Stimulated activated CD4-positive, alpha-beta T cell treated with anti-CD3 and anti-CD28 coated beads, TNF-alpha, amount 100 ng/mL, for 4 hours (primary cell): Measurements from ENCODE around the gene TGFBI.
"Not testable (repeated sequence)": the region's sequence is repeated elsewhere in the genome, so short reads cannot be mapped to it uniquely, and the experiment has no call there.

Experiments used
- DNase-seq, 3 experiments: peaks; one replicate each; pipeline ENCODE4 v3.0.0-alpha.2; 2020; ENCODE audit warnings: low read depth in 3 of 3

The TGFBI gene

GRCh38 chr5:136045026-136045425 is 16.2 kb downstream of the TGFBI start:
- DNase-seq = not testable (repeated sequence)

GRCh38 chr5:136046246-136046645 is 17.5 kb downstream of the TGFBI start:
- DNase-seq = no peak

- DNase-seq = no peak
These were observed 19.1 kb downstream of the TGFBI start for GRCh38 chr5:136047858-136048257.

GRCh38 chr5:136048966-136049365 is 20.2 kb downstream of the TGFBI start:
- DNase-seq = no peak

- no peak for DNase-seq
These were observed 22.9 kb downstream of the TGFBI start for GRCh38 chr5:136051486-136052220.

GRCh38 chr5:136052692-136053335 is 24.0 kb downstream of the TGFBI start:
- no peak for DNase-seq

GRCh38 chr5:136053336-136054141 is 24.8 kb downstream of the TGFBI start:
- DNase-seq = no peak

- no peak for DNase-seq
These were observed 25.6 kb downstream of the TGFBI start for GRCh38 chr5:136054142-136055019.

GRCh38 chr5:136055612-136056309 is 27.0 kb downstream of the TGFBI start:
- DNase-seq = no peak

GRCh38 chr5:136056336-136056735 is 27.5 kb downstream of the TGFBI start:
- DNase-seq = no peak

GRCh38 chr5:136056771-136057335 is 28.1 kb downstream of the TGFBI start:
- no peak for DNase-seq

- no peak for DNase-seq
These were observed 28.7 kb downstream of the TGFBI start for GRCh38 chr5:136057401-136058038.

- DNase-seq = no peak
These were observed 29.5 kb downstream of the TGFBI start for GRCh38 chr5:136058039-136058971.

GRCh38 chr5:136058972-136059354 is 30.2 kb downstream of the TGFBI start:
- DNase-seq = no peak

- DNase-seq = no peak
These were observed 32.2 kb downstream of the TGFBI start for GRCh38 chr5:136060963-136061362.

- DNase-seq = no peak
These were observed 33.0 kb downstream of the TGFBI start for GRCh38 chr5:136061630-136062365.

- no peak for DNase-seq
These were observed 33.8 kb downstream of the TGFBI start for GRCh38 chr5:136062366-136063274.
